ENCODE results near the gene GMCL1.

GRCh38 chr2:69836316-69836715 lies 6.9 kb downstream of the GMCL1 start:
- TF ChIP-seq, protein P1, sequence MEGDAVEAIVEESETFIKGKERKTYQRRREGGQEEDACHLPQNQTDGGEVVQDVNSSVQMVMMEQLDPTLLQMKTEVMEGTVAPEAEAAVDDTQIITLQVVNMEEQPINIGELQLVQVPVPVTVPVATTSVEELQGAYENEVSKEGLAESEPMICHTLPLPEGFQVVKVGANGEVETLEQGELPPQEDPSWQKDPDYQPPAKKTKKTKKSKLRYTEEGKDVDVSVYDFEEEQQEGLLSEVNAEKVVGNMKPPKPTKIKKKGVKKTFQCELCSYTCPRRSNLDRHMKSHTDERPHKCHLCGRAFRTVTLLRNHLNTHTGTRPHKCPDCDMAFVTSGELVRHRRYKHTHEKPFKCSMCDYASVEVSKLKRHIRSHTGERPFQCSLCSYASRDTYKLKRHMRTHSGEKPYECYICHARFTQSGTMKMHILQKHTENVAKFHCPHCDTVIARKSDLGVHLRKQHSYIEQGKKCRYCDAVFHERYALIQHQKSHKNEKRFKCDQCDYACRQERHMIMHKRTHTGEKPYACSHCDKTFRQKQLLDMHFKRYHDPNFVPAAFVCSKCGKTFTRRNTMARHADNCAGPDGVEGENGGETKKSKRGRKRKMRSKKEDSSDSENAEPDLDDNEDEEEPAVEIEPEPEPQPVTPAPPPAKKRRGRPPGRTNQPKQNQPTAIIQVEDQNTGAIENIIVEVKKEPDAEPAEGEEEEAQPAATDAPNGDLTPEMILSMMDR (IDR thresholded peaks at IDR 0.05), result no peak
- no peak for TF ChIP-seq POLR2AphosphoS5 (IDR thresholded peaks at IDR 0.05)
- TF ChIP-seq EP300 (IDR thresholded peaks at IDR 0.05), result no peak
- TF ChIP-seq POLR2A (IDR thresholded peaks at IDR 0.05), result no peak

Data from gastroesophageal sphincter (tissue), 3 donors.